ENCODE measurements around the gene ZNF324.
"Not testable (repeated sequence)": the region's sequence is repeated elsewhere in the genome, so short reads cannot be mapped to it uniquely, and the experiment has no call there.

ZNF324 gene

DNA sequence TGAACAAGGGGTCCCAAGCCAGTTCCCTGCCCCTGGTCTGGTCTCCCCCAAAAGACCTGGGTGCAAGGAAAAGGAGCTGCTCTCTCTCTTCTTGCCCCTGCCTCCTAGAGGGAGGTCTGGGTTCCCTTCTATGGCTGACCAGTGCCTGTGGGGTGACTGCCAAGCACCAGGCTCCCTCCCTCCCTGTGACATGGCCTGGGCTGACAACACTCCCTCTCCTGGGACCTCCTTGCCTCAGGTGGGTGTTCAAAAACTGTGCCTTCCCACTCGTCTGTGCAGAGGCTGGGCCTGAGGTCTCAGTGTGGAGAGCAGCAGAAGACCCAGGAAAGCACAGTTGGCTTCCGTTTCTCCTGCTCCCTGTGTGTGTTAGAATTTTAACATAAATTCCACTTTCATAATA lies 14.0 kb downstream of the ZNF324 start:
- peaks cover 12% of the 10 kb centered on the region for H3K36me3 ChIP-seq (ENCODE audit: control insufficient read depth, insufficient read depth, low read length)
- H3K27ac ChIP-seq (ENCODE audit: low read depth, low read length), result no peak overlapping the region
- no peak overlapping the region for H3K9ac ChIP-seq (ENCODE audit: low read length)
- no peak overlapping the region for H3K4me3 ChIP-seq (ENCODE audit: low read depth, low read length)
- peaks cover 4% of the 10 kb centered on the region; the same call in 1 of the 2 replicates for H3K4me1 ChIP-seq (ENCODE audit: control insufficient read depth, insufficient read depth, low read length)
- H3K27me3 ChIP-seq (ENCODE audit: control insufficient read depth, insufficient read depth, low read length), result no peaks in the 10 kb centered on the region
- H3K9me3 ChIP-seq (ENCODE audit: control insufficient read depth, insufficient read depth, low read depth, low read length), result no peaks in the 10 kb centered on the region

DNA sequence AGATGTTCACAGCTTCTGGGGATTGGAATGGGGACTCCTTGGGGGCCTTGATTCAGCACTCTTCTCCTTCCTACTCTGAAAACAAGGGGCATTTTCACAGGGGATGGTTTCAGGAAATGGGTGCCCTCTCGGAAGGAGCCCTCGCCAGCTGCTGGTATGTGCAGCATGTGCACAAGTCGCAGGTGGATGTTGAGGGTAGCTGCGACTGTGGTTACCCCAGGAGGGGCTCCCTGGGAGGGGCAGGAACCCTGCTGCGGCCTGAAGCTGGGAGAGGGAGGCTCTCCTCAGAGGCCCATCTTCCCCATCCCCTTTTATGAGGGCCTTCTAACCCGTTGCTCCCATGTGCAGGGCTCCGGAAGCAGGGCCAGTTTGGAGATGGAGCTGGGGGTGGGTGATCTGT lies 15.5 kb downstream of the ZNF324 start:
- Histone ChIP-seq H3K36me3 (ENCODE audit: control insufficient read depth, insufficient read depth, low read length) (peaks cover 12% of the 10 kb centered on the region), H3K9me3 (ENCODE audit: control insufficient read depth, insufficient read depth, low read depth, low read length) (no peaks in the 10 kb centered on the region), H3K4me1 (ENCODE audit: control insufficient read depth, insufficient read depth, low read length) (no peaks in the 10 kb centered on the region), H3K27me3 (ENCODE audit: control insufficient read depth, insufficient read depth, low read length) (no peaks in the 10 kb centered on the region), H3K4me3 (ENCODE audit: low read depth, low read length) (no peak overlapping the region), H3K27ac (ENCODE audit: low read depth, low read length) (no peak overlapping the region), H3K9ac (ENCODE audit: low read length) (no peak overlapping the region)

DNA sequence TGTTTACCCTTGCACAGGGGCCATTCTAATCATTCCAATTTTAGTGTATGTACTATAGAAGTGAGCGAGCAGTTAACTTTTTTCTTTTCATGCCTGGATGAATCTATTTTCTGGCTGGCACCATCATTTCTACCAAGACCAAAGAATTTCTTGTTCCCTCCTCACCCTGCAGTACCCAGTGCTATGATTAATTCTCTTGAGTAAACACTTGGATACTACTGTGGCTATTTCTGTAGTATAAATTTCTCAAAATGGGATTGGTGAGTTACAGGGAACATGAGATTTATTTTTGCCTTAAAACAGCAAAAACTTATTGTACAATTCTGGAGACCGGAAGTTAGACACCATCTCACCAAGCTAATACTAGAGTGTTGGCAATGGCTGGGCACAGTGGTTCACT lies 16.9 kb downstream of the ZNF324 start:
- no peak overlapping the region for H3K9ac ChIP-seq (ENCODE audit: low read length)
- H3K27me3 ChIP-seq (ENCODE audit: control insufficient read depth, insufficient read depth, low read length), result no peaks in the 10 kb centered on the region
- no peak overlapping the region for H3K4me3 ChIP-seq (ENCODE audit: low read depth, low read length)
- H3K4me1 ChIP-seq (ENCODE audit: control insufficient read depth, insufficient read depth, low read length), result no peaks in the 10 kb centered on the region
- peaks cover 12% of the 10 kb centered on the region for H3K36me3 ChIP-seq (ENCODE audit: control insufficient read depth, insufficient read depth, low read length)
- H3K27ac ChIP-seq (ENCODE audit: low read depth, low read length), result no peak overlapping the region
- no peaks in the 10 kb centered on the region for H3K9me3 ChIP-seq (ENCODE audit: control insufficient read depth, insufficient read depth, low read depth, low read length)

- peaks cover 12% of the 10 kb centered on the region for H3K36me3 ChIP-seq (ENCODE audit: control insufficient read depth, insufficient read depth, low read length)
- H3K9ac ChIP-seq (ENCODE audit: low read length); H3K27ac ChIP-seq (ENCODE audit: low read depth, low read length); H3K4me1 ChIP-seq (ENCODE audit: control insufficient read depth, insufficient read depth, low read length); H3K9me3 ChIP-seq (ENCODE audit: control insufficient read depth, insufficient read depth, low read depth, low read length); H3K4me3 ChIP-seq (ENCODE audit: low read depth, low read length); H3K27me3 ChIP-seq (ENCODE audit: control insufficient read depth, insufficient read depth, low read length): not testable (repeated sequence)
Measured at GRCh38 chr19:58484349-58484748, 17.5 kb downstream of the ZNF324 start.

GRCh38 chr19:58491393-58491792 lies 24.5 kb downstream of the ZNF324 start:
- Histone ChIP-seq H3K4me1 (ENCODE audit: control insufficient read depth, insufficient read depth, low read length) (no peaks in the 10 kb centered on the region), H3K27ac (ENCODE audit: low read depth, low read length) (no peak overlapping the region), H3K27me3 (ENCODE audit: control insufficient read depth, insufficient read depth, low read length) (no peaks in the 10 kb centered on the region), H3K36me3 (ENCODE audit: control insufficient read depth, insufficient read depth, low read length) (no peaks in the 10 kb centered on the region), H3K9ac (ENCODE audit: low read length) (no peak overlapping the region), H3K9me3 (ENCODE audit: control insufficient read depth, insufficient read depth, low read depth, low read length) (no peaks in the 10 kb centered on the region), H3K4me3 (ENCODE audit: low read depth, low read length) (no peak overlapping the region)

DNA sequence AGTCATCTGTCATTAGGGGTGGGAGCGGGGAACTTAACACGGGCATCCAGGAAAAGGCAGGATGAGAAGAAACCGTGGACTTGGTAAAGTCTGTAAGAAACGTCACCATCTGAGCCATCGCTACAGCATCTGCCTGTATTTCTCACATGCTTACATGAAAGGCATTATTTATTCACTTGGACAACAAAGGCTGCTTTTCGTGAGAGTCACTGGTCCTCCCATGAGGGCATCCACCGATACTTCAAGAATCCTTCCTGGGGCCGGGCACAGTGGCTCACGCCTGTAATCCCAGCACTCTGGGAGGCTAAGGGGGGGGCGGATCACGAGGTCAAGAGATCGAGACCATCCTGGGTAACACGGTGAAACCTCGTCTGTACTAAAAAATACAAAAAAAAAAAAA lies 25.4 kb downstream of the ZNF324 start:
- no peaks in the 10 kb centered on the region for H3K4me1 ChIP-seq (ENCODE audit: control insufficient read depth, insufficient read depth, low read length)
- no peak overlapping the region for H3K4me3 ChIP-seq (ENCODE audit: low read depth, low read length)
- no peaks in the 10 kb centered on the region for H3K27me3 ChIP-seq (ENCODE audit: control insufficient read depth, insufficient read depth, low read length)
- H3K9me3 ChIP-seq (ENCODE audit: control insufficient read depth, insufficient read depth, low read depth, low read length), result no peaks in the 10 kb centered on the region
- H3K9ac ChIP-seq (ENCODE audit: low read length), result no peak overlapping the region
- no peak overlapping the region for H3K27ac ChIP-seq (ENCODE audit: low read depth, low read length)
- no peaks in the 10 kb centered on the region for H3K36me3 ChIP-seq (ENCODE audit: control insufficient read depth, insufficient read depth, low read length)

GRCh38 chr19:58497634-58498170 lies 30.8 kb downstream of the ZNF324 start:
- Histone ChIP-seq H3K27me3 (ENCODE audit: control insufficient read depth, insufficient read depth, low read length) (no peaks in the 10 kb centered on the region), H3K4me3 (ENCODE audit: low read depth, low read length) (0 out of 2 replicates have a peak overlapping the region, but pooled peaks have one; percentile 82), H3K9me3 (ENCODE audit: control insufficient read depth, insufficient read depth, low read depth, low read length) (no peaks in the 10 kb centered on the region), H3K27ac (ENCODE audit: low read depth, low read length) (no peak overlapping the region), H3K9ac (ENCODE audit: low read length) (peak overlapping the region; percentile 14), H3K36me3 (ENCODE audit: control insufficient read depth, insufficient read depth, low read length) (no peaks in the 10 kb centered on the region), H3K4me1 (ENCODE audit: control insufficient read depth, insufficient read depth, low read length) (peaks cover 13% of the 10 kb centered on the region)

DNA sequence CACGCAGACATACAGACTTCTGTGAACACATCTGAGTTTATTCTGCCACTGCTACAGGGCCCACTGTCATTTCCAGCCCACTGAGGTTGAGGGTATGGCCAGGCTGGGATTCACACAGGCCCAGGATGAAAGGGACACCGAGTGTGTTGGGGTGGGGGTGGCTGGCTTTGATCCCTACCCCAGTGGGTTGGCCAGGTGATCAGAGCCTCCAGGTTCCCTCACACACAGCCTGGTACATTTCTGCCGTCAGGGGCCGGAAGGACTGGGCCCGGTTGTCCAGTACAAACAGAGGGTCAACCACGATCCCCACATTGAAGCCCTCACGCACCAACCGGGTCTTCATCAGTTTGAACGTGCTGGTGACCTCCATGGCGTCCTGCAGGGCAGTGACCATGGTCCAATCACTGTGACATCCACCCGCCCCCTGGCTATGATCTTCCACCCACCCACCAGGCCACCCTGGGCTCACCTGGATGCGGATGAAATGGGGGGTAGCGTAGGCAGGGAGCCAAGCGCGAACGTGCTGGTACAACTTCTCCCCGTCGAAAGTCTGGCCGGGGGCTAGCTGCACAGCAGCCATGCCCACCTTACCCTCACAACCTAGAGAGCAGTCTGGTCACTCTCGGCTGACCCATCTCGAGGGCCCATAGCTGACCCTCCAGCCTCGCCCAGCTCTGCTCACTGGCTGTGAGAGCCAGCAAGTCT lies 31.6 kb downstream of the ZNF324 start:
- no peaks in the 10 kb centered on the region for H3K36me3 ChIP-seq (ENCODE audit: control insufficient read depth, insufficient read depth, low read length)
- H3K27me3 ChIP-seq (ENCODE audit: control insufficient read depth, insufficient read depth, low read length), result no peaks in the 10 kb centered on the region
- H3K4me1 ChIP-seq (ENCODE audit: control insufficient read depth, insufficient read depth, low read length), result peaks cover 13% of the 10 kb centered on the region
- peak overlapping the region; percentile 30 for H3K9ac ChIP-seq (ENCODE audit: low read length)
- peak overlapping the region; percentile 82 for H3K4me3 ChIP-seq (ENCODE audit: low read depth, low read length)
- H3K27ac ChIP-seq (ENCODE audit: low read depth, low read length), result no peak overlapping the region
- H3K9me3 ChIP-seq (ENCODE audit: control insufficient read depth, insufficient read depth, low read depth, low read length), result no peaks in the 10 kb centered on the region

- Histone ChIP-seq H3K36me3 (ENCODE audit: control insufficient read depth, insufficient read depth, low read length) (no peaks in the 10 kb centered on the region), H3K9ac (ENCODE audit: low read length) (peak overlapping the region; percentile 76), H3K27ac (ENCODE audit: low read depth, low read length) (peak overlapping the region; percentile 21; the same call in 1 of the 2 replicates), H3K27me3 (ENCODE audit: control insufficient read depth, insufficient read depth, low read length) (no peaks in the 10 kb centered on the region), H3K9me3 (ENCODE audit: control insufficient read depth, insufficient read depth, low read depth, low read length) (no peaks in the 10 kb centered on the region), H3K4me3 (ENCODE audit: low read depth, low read length) (peak overlapping the region; percentile 82), H3K4me1 (ENCODE audit: control insufficient read depth, insufficient read depth, low read length) (peaks cover 13% of the 10 kb centered on the region)
Measured at GRCh38 chr19:58499021-58499927, 32.4 kb downstream of the ZNF324 start.

GRCh38 chr19:58500242-58500641 lies 33.4 kb downstream of the ZNF324 start:
- Histone ChIP-seq H3K27ac (ENCODE audit: low read depth, low read length) (no peak overlapping the region), H3K9me3 (ENCODE audit: control insufficient read depth, insufficient read depth, low read depth, low read length) (no peaks in the 10 kb centered on the region), H3K36me3 (ENCODE audit: control insufficient read depth, insufficient read depth, low read length) (no peaks in the 10 kb centered on the region), H3K9ac (ENCODE audit: low read length) (peak overlapping the region; percentile 76), H3K27me3 (ENCODE audit: control insufficient read depth, insufficient read depth, low read length) (no peaks in the 10 kb centered on the region), H3K4me3 (ENCODE audit: low read depth, low read length) (peak overlapping the region; percentile 73), H3K4me1 (ENCODE audit: control insufficient read depth, insufficient read depth, low read length) (peaks cover 13% of the 10 kb centered on the region)

Measured in HUES6 (cell line).